GM19455 (cell line): ENCODE results near the gene PRR19.

ENCODE experiments used
- ATAC-seq: cut with Tn5 transposase; IDR thresholded peaks from one replicate; pipeline ENCODE4 v1.9.1; 2021; ENCODE audit not compliant: unreplicated experiment

PRR19 gene

DNA sequence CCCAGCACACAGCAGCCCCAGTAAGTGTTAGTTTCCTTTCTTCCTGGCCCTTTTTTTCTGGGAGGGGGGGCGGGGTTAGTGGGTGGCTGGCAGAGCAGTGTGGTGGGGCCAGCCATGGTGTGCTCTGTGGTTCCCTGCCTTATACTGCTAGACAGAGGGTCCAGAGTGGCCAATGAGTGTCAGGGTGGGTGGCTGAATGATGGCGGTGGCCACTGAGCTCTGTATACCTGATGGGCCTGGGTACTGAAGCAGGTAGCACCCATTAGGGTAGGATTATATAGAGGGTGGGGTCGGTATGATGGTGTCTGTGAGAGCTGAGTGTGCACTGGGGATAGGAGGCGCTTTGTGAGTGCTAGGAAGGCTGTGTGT lies 19.1 kb upstream of the PRR19 start:
- no peak for ATAC-seq

DNA sequence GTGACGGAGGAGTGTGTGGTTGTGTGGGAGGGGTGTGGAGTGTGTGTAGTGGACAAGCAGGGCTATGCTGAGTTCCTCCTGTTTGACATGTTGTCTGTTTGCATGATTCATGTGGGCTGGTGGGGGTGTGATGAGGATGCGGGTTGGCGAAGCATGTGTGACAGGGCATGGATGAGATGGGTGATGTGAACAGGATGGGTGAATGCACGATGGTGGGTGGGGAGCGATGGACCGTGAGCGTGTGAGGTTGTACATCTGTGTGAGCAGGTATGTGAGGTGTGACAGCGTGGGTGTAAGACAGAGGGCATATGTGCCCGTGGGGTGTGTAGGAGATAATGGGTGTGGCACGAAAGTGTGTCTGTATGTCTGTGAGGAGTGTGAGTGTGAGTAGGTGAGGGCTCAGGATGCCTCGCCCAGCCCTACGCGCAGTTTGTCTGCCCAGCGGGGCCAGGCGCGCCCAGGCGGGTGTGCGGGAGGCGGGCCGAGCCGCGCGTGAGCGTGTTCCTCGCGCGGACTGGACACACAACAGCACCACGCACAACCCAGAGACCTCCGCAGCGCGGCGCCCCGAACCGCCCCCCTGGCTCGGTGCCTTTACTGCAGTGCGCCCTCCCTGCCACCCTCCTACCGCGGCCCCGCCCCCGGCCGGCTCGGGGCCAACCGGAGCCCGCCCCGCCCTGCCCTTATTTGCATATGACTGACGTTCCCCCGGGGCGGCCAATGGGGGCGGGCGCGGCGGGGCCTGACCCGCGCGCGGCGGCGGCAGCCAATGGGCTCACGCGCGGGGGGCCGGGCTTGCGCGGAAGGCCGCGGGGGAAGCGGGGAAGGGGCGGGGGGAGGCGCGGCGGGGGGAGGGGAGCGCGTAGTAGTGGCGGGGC lies 18.5 kb upstream of the PRR19 start:
- ATAC-seq, result peak; percentile 42

GRCh38 chr19:42284066-42284501 lies 17.8 kb upstream of the PRR19 start:
- ATAC-seq, result peak; percentile 26

- ATAC-seq, result no peak
These were observed 17.2 kb upstream of the PRR19 start for GRCh38 chr19:42284591-42285341.

DNA sequence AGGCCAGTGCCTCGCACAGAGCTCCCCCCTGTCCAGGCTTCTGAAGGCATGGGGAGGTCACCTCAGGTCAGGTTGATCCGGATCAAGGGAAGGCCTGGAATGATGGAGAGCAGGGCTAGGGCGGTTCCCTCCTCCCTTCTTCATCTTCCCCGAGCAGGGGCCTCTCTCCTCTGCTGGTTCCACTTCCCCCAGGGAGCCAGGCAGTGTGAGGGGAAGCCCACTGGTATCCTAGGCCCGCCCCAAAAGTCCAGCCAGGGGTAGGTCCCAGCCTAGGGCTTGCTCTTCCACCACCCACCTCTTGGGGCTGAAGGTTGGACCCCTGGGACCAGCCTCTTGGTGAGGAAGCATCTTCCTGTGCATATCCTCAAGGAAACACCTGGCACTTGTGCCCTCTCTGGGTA lies 16.4 kb upstream of the PRR19 start:
- ATAC-seq, result no peak

DNA sequence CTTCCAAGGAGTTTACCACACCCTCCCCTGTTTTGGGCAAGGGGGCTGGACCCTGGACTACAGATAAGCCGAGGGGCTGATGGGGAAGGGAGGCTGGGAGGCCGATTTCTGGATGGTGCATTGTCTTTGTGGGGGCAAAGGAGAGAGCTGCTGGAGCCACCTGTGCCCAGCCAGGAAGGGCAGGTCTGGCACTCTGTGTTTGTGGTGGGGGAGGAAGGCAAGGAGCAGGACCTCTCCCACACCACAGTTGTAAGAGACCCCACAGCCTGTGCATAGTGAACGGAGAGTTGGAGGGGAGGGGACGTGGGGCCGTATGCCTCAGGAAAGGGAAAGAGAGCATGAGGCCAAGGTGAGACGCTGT lies 16.0 kb upstream of the PRR19 start:
- no peak for ATAC-seq

GRCh38 chr19:42286349-42287016 lies 15.4 kb upstream of the PRR19 start:
- no peak for ATAC-seq

GRCh38 chr19:42287017-42287826 lies 14.7 kb upstream of the PRR19 start:
- no peak for ATAC-seq

- no peak for ATAC-seq
These were observed 14.2 kb upstream of the PRR19 start for GRCh38 chr19:42287827-42288107.

GRCh38 chr19:42288387-42288786 lies 13.5 kb upstream of the PRR19 start:
- ATAC-seq, result no peak

DNA sequence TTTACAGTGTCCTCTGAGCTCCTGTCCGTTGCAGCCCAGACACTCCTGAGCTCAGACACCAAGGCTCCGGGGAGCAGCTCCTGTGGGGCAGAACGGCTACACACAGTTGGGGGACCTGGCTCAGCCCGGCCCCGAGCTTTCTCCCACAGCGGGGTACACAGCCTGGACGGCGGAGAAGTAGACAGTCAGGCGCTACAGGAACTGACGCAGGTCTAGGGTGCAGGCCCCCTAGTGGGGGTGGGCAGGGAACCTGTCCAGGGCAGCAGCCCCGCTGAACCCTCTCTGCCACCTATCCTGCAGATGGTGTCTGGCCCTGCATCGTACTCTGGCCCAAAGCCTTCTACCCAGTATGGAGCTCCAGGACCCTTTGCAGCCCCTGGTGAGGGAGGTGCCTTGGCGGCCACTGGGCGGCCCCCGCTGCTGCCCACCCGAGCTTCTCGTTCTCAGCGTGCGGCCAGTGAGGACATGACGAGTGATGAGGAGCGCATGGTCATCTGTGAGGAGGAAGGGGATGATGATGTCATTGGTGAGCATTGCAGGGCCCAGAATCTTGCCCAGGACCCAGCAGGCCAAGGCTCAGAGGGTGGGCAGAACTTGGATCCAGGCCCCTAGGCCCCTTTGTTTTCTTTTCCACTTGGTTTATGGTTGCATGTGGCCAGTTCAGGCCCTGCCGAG lies 12.9 kb upstream of the PRR19 start:
- no peak for ATAC-seq

DNA sequence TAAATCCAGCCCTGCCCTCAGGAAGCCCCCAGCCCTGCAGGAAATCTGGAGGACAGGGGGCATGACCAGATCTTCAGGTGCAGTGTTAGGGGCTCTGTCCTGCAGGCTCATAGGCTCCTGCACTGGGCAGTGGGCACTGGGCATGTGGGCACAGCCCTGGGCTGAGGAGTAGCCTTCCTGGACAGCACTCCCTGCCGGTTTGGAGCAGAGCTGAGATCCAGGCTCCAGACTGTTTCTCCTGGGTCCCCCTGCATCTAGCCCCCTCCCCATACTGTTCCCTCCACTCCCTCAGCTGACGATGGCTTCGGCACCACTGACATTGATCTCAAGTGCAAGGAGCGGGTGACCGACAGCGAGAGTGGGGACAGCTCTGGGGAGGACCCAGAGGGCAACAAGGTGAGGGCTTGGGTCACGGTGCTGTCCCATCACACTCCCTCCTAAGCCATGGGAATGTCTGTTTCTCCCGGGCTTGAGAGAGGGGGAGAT lies 12.3 kb upstream of the PRR19 start:
- ATAC-seq, result no peak

DNA sequence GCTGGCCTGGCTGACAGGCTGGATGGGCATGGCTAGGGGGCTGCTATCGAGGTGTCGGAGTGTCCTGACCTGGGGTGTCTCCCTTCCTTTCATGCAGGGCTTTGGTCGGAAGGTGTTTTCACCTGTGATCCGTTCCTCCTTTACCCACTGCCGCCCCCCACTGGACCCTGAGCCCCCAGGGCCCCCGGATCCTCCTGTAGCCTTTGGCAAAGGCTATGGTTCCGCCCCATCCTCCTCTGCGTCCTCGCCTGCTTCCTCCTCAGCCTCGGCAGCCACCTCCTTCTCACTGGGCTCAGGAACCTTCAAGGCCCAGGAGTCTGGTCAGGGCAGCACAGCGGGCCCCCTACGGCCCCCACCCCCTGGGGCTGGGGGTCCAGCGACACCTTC lies 11.8 kb upstream of the PRR19 start:
- no peak for ATAC-seq

DNA sequence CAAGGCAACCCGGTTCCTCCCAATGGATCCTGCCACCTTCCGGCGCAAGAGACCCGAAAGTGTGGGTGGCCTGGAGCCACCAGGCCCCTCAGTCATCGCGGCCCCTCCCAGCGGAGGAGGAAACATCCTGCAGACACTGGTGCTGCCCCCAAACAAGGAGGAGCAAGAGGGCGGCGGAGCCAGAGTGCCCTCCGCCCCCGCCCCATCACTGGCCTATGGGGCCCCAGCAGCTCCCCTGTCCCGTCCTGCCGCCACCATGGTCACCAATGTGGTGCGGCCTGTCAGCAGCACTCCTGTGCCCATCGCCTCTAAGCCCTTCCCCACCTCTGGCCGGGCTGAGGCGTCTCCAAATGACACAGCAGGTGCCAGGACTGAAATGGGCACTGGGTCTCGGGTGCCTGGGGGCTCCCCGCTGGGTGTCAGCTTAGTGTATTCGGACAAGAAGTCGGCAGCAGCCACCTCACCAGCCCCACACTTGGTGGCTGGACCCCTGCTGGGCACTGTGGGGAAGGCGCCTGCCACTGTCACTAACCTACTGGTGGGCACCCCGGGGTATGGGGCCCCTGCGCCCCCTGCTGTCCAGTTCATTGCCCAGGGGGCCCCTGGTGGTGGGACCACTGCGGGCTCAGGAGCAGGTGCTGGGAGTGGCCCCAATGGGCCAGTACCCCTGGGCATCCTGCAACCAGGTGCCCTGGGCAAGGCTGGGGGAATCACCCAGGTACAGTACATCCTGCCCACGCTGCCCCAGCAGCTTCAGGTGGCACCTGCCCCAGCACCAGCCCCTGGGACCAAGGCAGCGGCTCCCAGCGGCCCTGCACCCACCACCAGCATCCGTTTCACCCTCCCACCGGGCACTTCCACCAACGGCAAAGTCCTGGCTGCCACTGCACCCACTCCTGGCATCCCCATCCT lies 11.2 kb upstream of the PRR19 start:
- no peak for ATAC-seq

DNA sequence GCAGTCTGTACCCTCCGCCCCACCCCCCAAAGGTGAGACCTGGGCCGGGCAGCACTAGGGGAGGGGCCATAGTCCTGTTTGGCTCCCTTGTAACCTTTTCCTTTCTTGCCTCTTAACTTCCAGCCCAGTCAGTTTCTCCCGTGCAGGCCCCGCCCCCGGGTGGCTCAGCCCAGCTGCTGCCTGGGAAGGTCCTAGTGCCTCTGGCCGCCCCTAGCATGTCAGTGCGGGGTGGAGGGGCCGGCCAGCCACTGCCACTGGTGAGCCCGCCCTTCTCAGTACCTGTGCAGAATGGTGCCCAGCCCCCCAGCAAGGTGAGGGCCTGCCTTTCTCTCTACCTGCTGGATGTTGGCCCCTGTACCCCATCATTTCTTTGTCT lies 10.5 kb upstream of the PRR19 start:
- no peak for ATAC-seq

DNA sequence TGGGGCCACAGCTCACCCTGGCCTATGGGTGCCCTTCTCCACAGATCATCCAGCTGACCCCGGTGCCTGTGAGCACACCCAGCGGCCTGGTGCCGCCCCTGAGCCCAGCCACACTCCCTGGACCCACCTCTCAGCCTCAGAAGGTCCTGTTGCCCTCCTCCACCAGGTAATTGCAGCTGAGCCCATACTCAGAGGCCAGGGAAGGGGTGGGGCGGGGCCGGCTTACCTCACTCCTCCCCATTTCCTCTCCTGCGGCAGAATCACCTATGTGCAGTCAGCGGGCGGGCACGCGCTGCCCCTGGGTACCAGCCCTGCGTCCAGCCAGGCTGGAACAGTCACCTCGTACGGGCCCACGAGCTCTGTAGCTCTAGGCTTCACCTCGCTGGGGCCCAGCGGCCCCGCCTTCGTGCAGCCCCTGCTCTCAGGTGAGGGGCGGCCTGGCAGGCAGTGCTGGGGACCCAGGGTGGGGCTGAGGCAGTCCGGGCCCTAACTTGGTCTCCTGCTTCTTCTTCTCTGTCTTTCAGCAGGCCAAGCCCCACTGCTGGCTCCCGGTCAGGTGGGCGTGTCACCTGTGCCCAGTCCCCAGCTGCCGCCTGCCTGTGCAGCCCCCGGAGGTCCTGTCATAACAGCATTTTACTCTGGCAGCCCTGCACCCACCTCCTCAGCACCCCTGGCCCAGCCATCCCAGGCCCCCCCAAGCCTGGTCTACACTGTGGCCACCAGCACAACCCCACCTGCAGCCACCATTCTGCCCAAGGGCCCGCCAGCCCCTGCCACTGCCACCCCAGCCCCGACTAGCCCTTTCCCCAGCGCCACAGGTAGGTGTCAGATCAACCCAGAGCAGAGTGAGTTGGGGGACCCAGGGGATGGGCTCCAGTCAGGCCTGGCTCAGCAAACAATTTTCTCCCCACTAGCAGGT lies 9.6 kb upstream of the PRR19 start:
- ATAC-seq, result no peak

DNA sequence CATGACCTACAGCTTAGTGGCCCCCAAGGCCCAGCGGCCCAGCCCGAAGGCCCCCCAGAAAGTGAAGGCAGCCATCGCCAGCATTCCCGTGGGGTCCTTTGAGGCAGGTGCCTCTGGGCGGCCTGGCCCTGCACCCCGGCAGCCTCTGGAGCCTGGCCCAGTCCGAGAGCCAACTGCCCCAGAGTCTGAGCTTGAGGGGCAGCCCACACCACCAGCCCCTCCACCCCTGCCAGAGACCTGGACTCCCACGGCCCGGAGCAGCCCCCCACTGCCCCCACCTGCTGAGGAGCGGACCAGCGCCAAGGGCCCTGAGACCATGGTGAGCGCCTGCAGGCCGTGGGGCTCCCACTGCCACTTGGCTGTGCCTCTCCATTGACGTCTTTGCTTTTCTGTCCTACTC lies 9.0 kb upstream of the PRR19 start:
- ATAC-seq, result no peak

DNA sequence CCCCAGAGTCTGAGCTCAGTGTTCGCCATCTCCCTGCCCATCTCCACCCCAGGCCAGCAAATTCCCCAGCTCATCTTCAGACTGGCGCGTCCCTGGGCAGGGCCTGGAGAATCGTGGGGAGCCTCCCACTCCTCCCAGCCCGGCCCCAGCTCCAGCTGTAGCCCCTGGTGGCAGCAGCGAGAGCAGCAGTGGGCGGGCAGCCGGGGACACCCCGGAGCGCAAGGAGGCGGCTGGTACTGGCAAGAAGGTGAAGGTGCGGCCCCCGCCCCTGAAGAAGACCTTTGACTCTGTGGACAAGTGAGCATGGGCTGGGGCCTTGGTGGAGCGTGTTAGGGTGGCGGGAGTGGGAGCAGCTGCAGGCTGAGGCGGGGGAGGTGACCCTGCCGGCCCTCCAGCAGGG lies 8.4 kb upstream of the PRR19 start:
- no peak for ATAC-seq

GRCh38 chr19:42293948-42294347 lies 8.0 kb upstream of the PRR19 start:
- ATAC-seq, result no peak
